ENCODE measurements around the gene FOXF2.
"Not testable (repeated sequence)": the region's sequence is repeated elsewhere in the genome, so short reads cannot be mapped to it uniquely, and the experiment has no call there.

Gene FOXF2

GRCh38 chr6:1367771-1368170 is 21.6 kb upstream of the FOXF2 start:
- TF ChIP-seq ZNF274 (IDR thresholded peaks at IDR 0.05; ENCODE audit: low read depth, low read length): no peak
- no peak overlapping the region for H3K4me3 ChIP-seq (ENCODE audit: low read length)

GRCh38 chr6:1368940-1369339 is 20.4 kb upstream of the FOXF2 start:
- no peak overlapping the region for H3K4me3 ChIP-seq (ENCODE audit: low read length)
- no peak for TF ChIP-seq ZNF274 (IDR thresholded peaks at IDR 0.05; ENCODE audit: low read depth, low read length)

DNA sequence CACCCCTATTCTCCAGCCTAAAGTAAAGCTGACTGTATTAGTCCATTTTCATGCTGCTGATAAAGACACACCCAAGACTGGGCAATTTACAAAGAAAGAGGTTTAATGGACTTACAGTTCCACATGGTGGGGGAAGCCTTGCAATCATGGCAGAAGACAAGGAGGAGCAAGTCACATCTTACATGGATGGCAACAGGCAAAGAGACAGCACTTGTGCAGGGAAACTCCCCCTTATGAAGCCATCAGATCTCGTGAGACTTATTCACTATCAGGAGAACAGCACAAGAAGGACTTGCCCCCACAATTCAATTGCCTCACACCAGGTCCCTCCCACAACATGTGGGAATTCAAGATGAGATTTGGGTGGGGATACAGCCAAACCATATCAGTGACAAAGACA is 19.7 kb upstream of the FOXF2 start:
- H3K4me3 ChIP-seq (ENCODE audit: low read length): not testable (repeated sequence)

DNA sequence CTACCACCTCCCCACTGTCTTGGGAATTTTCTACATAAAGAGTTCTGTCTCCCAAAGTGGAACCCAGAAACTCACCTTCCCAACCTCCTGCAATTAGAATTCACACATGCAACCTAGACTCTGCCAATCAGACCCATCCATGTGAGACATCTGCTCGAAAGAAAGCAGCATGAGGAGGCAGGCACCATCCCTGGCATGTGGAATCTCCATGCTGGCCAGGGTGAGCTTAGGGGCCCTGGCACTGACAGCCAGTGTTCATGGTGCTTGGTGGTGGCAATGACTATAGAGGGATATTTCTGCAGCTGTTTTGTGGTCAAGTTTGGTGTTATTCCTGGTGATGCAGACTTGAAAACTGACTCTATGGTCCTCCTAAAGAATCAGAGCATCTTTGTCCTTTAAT is 17.4 kb upstream of the FOXF2 start:
- TF ChIP-seq ZNF274 (IDR thresholded peaks at IDR 0.05; ENCODE audit: low read depth, low read length): no peak
- H3K4me3 ChIP-seq (ENCODE audit: low read length): no peak overlapping the region

- H3K4me3 ChIP-seq (ENCODE audit: low read length): no peak overlapping the region
- TF ChIP-seq ZNF274 (IDR thresholded peaks at IDR 0.05; ENCODE audit: low read depth, low read length): no peak
Observed at GRCh38 chr6:1372690-1373089, 16.7 kb upstream of the FOXF2 start.

- no peak for TF ChIP-seq ZNF274 (IDR thresholded peaks at IDR 0.05; ENCODE audit: low read depth, low read length)
Observed at GRCh38 chr6:1376653-1377052, 12.7 kb upstream of the FOXF2 start.

GRCh38 chr6:1377526-1377925 is 11.8 kb upstream of the FOXF2 start:
- no peak for TF ChIP-seq ZNF274 (IDR thresholded peaks at IDR 0.05; ENCODE audit: low read depth, low read length)

More at GRCh38 chr6:1376653-1377052, 12.7 kb upstream of the FOXF2 start:
- no peak overlapping the region for H3K4me3 ChIP-seq (ENCODE audit: low read length)

GRCh38 chr6:1378065-1379016 is 11.0 kb upstream of the FOXF2 start:
- H3K4me3 ChIP-seq (ENCODE audit: low read length): no peak overlapping the region

More at GRCh38 chr6:1377526-1377925, 11.8 kb upstream of the FOXF2 start:
- no peak overlapping the region for H3K4me3 ChIP-seq (ENCODE audit: low read length)

DNA sequence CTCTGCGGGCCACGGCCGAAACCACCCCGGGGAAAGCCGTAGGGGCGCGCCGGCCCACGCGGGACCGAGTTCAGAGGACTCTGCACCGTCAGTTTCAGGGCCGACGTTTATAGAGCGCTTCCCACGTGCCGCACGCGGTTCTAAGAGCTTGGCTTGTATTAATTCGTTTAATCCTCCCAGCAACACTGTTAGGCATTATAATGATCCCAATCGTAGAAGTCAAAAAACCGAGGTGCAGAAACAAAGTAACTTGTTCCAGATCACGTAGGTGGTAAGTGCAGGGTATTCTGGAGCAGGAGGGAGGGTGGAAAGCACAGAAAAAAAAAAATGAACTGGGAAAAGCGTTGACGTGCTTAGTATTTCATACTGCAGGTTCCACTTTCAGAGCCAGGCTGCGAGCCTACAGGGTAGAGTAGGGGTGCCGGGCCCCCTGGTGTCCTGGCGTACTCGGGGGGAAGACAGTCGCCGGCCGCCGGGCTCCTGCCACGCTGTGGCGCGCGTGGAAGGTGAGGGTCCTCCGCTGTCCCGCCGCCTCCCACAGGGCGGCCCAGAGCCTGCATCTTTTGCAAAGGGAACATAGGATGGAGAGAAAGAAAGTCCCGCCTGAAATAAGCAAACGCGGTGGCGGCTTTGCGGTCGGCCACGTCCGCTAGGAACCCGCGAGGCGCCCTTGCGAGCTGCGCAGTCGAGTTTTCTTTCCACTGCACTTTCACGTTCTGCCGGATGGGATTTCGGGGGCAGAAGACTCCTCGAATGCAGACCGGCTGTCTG is 10.2 kb upstream of the FOXF2 start:
- no peak overlapping the region; the same call in 1 of the 2 replicates for H3K4me3 ChIP-seq (ENCODE audit: low read length)
- TF ChIP-seq ZNF274 (IDR thresholded peaks at IDR 0.05; ENCODE audit: low read depth, low read length): no peak

More at GRCh38 chr6:1378065-1379016, 11.0 kb upstream of the FOXF2 start:
- no peak for TF ChIP-seq ZNF274 (IDR thresholded peaks at IDR 0.05; ENCODE audit: low read depth, low read length)

- no peak for TF ChIP-seq ZNF274 (IDR thresholded peaks at IDR 0.05; ENCODE audit: low read depth, low read length)
- H3K4me3 ChIP-seq (ENCODE audit: low read length): no peak overlapping the region
Observed at GRCh38 chr6:1379788-1380147, 9.6 kb upstream of the FOXF2 start.

GRCh38 chr6:1380625-1381427 is 8.6 kb upstream of the FOXF2 start:
- TF ChIP-seq ZNF274 (IDR thresholded peaks at IDR 0.05; ENCODE audit: low read depth, low read length): no peak
- H3K4me3 ChIP-seq (ENCODE audit: low read length): no peak overlapping the region

GRCh38 chr6:1381481-1382330 is 7.7 kb upstream of the FOXF2 start:
- no peak overlapping the region for H3K4me3 ChIP-seq (ENCODE audit: low read length)

DNA sequence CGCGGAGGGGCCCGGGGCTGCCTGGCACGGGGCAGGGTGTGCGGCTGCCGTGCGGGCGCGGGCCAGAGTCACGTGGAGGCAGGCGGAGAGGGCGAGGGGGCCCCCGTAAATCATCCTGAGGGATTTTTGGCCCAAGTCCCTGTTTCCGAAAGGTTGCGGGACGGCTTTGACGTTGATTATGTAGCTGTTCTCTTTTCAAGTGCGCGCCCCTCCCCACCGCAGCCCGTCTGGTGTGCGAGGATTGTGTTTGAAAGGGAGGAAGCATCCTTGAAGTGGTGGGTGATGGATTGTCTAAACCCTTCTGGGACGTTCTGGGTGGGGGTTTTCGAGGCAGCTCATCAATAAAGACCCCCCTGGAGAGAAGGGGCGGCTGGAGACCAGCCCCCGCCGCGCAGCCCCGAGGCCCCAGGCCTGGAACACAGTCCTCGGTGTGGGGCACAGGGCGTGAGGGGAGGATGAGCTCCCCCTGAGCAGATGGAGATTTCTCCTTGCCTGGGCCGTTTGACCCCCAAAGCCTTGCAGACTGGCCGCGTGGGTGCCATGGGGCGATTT is 7.0 kb upstream of the FOXF2 start:
- no peak overlapping the region for H3K4me3 ChIP-seq (ENCODE audit: low read length)
- TF ChIP-seq ZNF274 (IDR thresholded peaks at IDR 0.05; ENCODE audit: low read depth, low read length): no peak

More at GRCh38 chr6:1381481-1382330, 7.7 kb upstream of the FOXF2 start:
- no peak for TF ChIP-seq ZNF274 (IDR thresholded peaks at IDR 0.05; ENCODE audit: low read depth, low read length)

Data from GM08714 (cell line).